GM12891 (cell line): ENCODE data around the gene STOX2.

Source experiments
- DNase-seq: peaks from one replicate; pipeline ENCODE4 v3.0.0; 2011; ENCODE audit warnings: low spot score; ENCODE audit not compliant: insufficient read length
- FAIRE-seq: peaks from 2 replicates; lab custom pipeline; 2011; peaks lifted over from hg19 to GRCh38; lab: Jason Lieb, UNC
- PAX5 ChIP-seq: IDR thresholded peaks from 2 replicates; pipeline ENCODE4 v1.6.1; 2011; ENCODE audit warnings: low read length, moderate library complexity, mild to moderate bottlenecking; ENCODE audit not compliant: insufficient read depth, severe bottlenecking
- POLR2A ChIP-seq: IDR thresholded peaks from 2 replicates; pipeline ENCODE4 v1.6.1; 2011; ENCODE audit warnings: low read depth, low read length, control low read depth
- POLR2AphosphoS5 ChIP-seq: IDR thresholded peaks from 2 replicates; pipeline ENCODE4 v1.6.1; 2011; ENCODE audit warnings: low read depth, low read length, control low read depth
- POU2F2 ChIP-seq: IDR thresholded peaks from 2 replicates; pipeline ENCODE4 v1.6.1; 2011; ENCODE audit warnings: low read depth, mild to moderate bottlenecking, control low read depth, low read length, moderate library complexity
- SPI1 ChIP-seq: IDR thresholded peaks from 2 replicates; pipeline ENCODE4 v1.6.1; 2011; ENCODE audit warnings: low read depth, low read length, control low read depth
- TAF1 ChIP-seq: IDR thresholded peaks from 2 replicates; pipeline ENCODE4 v1.6.1; 2011; ENCODE audit warnings: low read depth, low read length, control low read depth

Gene STOX2

DNA sequence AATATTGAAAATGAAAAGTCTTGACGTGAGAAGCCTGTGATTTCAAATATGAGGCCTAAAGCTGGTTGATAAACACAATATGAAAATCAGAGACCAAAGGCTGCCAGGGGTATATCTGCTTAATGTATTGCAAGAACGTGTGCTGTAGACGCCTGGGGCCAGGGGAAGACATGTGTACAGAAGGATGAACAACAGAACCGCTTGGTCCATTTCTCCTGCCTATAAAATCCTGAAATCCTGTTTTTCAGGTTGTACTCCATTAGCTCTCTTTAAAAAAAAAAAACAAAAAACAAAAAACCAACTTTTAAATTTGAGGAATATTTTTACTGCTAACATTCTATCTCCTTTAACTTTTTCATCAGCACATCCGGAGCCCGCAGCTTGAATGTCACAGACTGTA is 109.2 kb downstream of the STOX2 start:
- no peak for DNase-seq
- TF ChIP-seq TAF1 (no peak), POU2F2 (no peak), PAX5 (no peak), POLR2AphosphoS5 (no peak), POLR2A (no peak), SPI1 (no peak)
- no peak for FAIRE-seq

DNA sequence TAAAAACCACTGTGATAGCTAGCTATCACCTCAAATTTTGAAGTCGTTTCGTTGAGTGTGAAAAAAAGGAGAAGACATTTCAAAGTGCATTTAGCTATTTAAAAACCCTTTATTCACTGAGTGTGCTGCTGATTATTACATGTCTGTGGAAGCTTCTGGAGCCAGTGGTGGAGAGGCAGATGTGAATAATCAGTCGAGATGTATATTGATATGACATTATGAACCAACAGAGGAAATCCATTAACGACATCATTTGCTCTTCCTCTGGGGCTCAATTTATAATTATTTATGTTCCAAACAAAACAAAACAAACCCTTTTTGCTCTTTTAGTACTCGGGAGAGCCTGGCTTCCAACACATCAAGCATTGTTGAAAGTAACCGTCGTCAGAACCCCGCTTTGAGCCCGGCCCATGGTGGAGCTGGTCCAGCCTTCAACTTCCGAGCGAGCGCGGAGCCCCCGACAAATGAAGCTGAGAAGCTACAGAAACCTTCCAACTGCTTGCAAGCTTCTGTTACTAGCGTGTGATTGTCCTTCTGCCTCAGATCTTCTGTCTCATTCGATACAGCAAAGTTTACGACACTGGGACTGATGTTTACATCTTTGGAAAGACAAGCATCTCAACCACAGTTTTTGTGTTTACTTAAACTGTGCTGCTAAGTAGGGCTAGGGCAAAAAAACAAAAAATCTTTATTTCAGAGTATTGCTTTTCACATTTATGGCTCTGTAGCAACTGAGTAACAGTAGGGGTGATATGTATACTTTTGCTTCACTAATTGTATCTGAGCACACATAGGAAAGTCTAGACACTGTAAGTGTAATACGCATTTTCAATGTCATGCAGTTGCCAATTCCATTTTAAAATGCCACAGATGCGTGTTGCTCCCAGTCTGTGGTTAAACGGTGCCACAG is 111.9 kb downstream of the STOX2 start:
- no peak for FAIRE-seq
- DNase-seq = no peak
- TF ChIP-seq POLR2AphosphoS5 (no peak), POLR2A (no peak), SPI1 (no peak), PAX5 (no peak)

GRCh38 chr4:184019076-184019475 is 114.0 kb downstream of the STOX2 start:
- DNase-seq (no peak), FAIRE-seq (no peak)
- no peak for TF ChIP-seq POLR2A
- TF ChIP-seq POU2F2 = no peak
- no peak for TF ChIP-seq POLR2AphosphoS5
- no peak for TF ChIP-seq PAX5
- TF ChIP-seq SPI1 = no peak
- no peak for TF ChIP-seq TAF1

- FAIRE-seq (no peak), DNase-seq (no peak)
- TF ChIP-seq PAX5 (no peak), POLR2AphosphoS5 (no peak), POLR2A (no peak), POU2F2 (no peak), TAF1 (no peak), SPI1 (no peak)
Measured at GRCh38 chr4:184019667-184020623, 114.8 kb downstream of the STOX2 start.

DNA sequence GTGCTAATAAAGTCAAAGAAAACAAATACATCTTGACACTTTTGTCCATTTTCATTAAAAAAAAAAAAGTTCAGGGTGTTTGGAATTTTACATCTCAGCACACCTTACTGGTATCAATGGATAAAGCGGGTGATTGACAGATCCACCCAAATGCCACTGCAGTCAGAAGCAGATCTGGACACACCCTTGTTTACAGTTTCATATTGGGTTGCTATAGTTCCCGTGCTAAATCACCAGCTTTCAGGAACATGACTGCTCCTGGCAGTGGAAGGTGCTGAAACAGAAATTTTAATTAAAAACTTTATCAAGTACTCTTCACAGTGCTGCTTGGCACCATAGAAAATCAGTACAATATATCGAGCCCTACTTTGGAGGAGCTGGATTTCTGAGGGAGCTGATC is 116.3 kb downstream of the STOX2 start:
- TF ChIP-seq POLR2AphosphoS5 = no peak
- no peak for TF ChIP-seq SPI1
- no peak for TF ChIP-seq POLR2A
- no peak for TF ChIP-seq POU2F2
- TF ChIP-seq TAF1 = no peak
- no peak for TF ChIP-seq PAX5
- no peak for DNase-seq
- FAIRE-seq = no peak

DNA sequence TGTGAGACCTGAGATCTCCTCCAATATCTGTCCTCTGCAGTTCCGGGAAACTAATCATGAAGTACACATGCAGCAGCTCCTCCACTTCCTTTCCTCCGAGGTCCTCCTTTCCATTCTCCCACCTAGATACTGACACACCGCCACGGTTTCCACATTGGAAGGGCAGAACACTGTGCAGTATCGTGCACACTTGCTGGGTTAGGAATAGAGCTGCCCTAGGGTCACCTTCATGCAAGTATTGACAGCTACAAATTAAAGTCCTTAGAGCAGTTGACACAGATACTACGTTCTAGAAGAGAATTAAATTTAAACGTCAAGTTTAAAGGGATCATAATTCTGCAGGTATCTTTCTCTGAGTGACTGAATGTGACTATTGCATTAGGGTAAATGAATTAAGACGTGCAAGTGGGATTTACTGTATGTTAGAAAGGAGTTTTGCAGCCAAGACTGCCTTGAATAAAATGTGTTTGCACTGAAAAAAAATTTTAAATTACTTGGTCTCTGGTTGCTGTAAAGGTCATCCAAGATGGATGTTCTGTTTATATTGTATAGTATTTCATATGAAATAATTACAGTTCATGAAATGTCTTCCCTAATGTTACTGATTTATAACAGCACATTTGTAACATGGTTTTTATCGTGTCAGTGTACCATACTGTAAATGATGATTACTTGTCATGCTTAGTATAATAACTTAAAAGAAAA is 117.7 kb downstream of the STOX2 start:
- FAIRE-seq (no peak), DNase-seq (no peak)

DNA sequence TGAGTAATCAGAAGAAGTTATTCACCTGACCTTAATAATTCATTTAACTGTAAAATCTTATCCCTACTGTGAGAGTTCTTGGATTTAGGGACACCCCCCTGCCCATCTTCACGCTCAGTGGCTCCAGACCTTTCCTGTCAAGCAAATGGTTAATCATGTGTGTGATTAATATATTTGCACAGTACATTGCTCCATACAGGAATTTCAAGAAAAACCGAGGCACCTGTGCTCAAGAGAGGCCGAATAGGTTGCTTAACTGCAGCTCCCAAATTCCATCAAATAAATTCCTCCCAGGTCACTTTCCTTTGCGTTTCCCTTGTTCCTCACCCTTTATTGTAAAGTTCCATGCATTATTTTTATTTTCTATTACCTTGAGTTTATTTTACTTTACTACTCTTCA is 119.5 kb downstream of the STOX2 start:
- no peak for DNase-seq
- no peak for FAIRE-seq

More for the DNA sequence above, 117.7 kb downstream of the STOX2 start:
- no peak for TF ChIP-seq SPI1
- no peak for TF ChIP-seq POU2F2
- TF ChIP-seq POLR2A = no peak
- TF ChIP-seq POLR2AphosphoS5 = no peak
- TF ChIP-seq PAX5 = no peak
- TF ChIP-seq TAF1 = no peak

GRCh38 chr4:184028561-184029374 is 123.7 kb downstream of the STOX2 start:
- FAIRE-seq (no peak), DNase-seq (no peak)
- TF ChIP-seq TAF1 (no peak), POLR2A (no peak), SPI1 (no peak), POU2F2 (no peak), PAX5 (no peak)

More for the DNA sequence above, 119.5 kb downstream of the STOX2 start:
- TF ChIP-seq POLR2AphosphoS5 (no peak), TAF1 (no peak), SPI1 (no peak), POLR2A (no peak), POU2F2 (no peak), PAX5 (no peak)
